Measurements from ENCODE around the gene CCDC182. TPM values are rescaled to one million over a fixed set of nuclear protein-coding genes. Genes with fewer than 3 reads are reported as not detected.
A peak's percentile ranks its signal among the peaks of the same experiment; 100 is the strongest.

CCDC182 gene
- total RNA-seq, 1 donor from 2014 or later, result 0.31 TPM

- no peak for DNase-seq
Observed at GRCh38 chr17:57756951-57757350, 11.9 kb upstream of the CCDC182 start.

DNA sequence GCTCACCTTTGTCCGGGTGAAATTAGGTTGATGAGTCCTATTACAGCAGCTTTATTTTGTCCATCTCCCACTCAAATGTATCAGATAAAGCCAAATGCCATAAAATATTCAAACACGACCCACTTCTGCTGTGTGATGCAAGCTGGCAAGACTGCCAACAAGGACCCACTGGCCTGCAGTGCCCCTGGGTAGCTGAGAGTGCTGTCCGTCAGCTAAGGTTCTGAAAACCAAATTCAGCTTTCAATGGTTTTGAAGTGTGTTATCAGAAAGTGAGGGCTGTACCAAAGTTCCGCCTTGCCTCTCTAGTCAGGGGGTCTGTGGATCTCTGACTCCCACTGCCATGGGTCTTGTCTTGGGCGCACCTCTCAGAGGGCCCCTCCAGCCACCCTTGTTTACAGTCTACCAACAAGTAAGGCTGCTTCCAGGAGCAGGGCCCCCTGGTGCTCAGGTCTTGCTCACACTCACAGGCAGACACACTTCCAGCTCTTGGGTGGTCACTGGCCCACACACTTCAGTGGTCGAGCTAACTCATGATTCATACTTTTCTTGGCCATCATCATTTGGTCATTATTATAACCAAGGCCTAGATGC lies 10.5 kb upstream of the CCDC182 start:
- no peak for DNase-seq

- no peak for DNase-seq
Observed at GRCh38 chr17:57752031-57752905, 7.2 kb upstream of the CCDC182 start.

- DNase-seq, result no peak
Observed at GRCh38 chr17:57751348-57751971, 6.4 kb upstream of the CCDC182 start.

- DNase-seq, result no peak
Observed at GRCh38 chr17:57750895-57751294, 5.8 kb upstream of the CCDC182 start.

GRCh38 chr17:57750109-57750871 lies 5.2 kb upstream of the CCDC182 start:
- no peak for DNase-seq

DNA sequence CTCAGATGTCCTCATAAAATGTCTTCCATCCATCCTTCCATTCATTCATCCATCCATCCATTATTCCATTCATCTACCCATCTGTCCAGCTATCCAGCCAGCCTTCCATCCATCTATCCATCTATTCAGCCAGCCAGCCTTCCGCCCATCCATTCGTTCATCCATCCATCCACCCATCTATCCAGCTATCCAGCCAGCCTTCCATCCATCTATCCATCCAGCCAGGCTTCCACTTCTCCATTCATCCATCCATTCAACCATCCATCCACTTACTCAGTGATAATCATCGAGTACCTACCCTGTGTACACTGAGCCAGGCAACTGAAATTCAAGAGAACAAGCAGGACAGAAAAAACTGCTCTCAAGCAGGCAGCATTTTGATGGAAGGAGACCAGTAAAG lies 4.6 kb upstream of the CCDC182 start:
- DNase-seq, result no peak

- peak; percentile 5 for DNase-seq
Observed at GRCh38 chr17:57747221-57748017, 2.3 kb upstream of the CCDC182 start.

- DNase-seq, result no peak
Observed at GRCh38 chr17:57746221-57746620, 1.1 kb upstream of the CCDC182 start.

DNA sequence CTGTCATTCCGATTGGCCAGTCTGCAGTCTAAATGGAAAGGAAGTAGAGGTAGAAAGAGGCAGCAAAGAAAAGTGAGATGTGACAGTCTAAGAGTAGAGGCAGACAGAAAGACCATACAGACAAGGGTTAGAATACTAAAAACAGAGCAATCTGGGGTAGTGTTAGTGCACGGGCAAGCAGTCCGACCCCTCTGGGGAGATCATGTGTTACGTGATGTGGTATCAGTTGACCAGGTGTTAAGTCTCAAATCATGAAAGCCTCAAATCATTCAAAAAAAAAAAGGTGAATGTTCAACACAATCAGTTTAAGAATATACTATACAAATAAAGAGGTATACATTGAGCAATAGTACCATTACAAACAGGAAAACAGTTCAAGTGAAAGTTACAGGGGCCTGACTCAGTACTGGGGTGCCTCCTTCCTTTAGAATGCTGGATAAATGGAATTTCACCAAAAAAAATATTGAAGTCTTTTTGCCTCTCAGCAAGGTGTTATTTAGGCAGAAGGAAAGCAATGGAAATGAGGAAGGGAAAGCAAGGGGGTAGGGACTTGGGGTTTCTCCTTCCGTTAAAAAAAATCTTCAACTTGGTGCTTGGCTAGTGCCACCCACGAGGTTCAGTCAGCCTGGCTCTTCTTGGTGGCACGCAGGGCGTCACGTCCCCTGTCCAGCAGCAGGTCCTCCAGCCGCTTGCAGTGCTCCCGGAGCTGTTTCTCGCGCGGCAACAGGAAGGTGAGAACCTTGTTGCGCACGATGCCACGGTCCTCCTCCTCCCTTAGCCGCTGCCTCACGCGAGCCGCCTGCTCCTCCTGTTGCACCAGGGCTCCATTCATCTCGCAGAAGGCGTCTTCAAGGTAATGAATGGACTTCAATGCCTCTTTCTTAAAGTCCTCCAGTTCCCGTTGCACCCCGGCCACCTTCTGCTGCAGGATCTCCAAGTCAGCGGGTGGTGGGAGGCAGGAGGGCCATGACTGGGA lies 616 bp downstream of the CCDC182 start:
- DNase-seq, result no peak

- no peak for DNase-seq
Observed at GRCh38 chr17:57740235-57740528, 4.9 kb downstream of the CCDC182 start.

- no peak for DNase-seq
Observed at GRCh38 chr17:57739402-57740234, 5.5 kb downstream of the CCDC182 start.

- no peak for DNase-seq
Observed at GRCh38 chr17:57737450-57737849, 7.6 kb downstream of the CCDC182 start.

GRCh38 chr17:57735707-57736106 lies 9.4 kb downstream of the CCDC182 start:
- DNase-seq, result no peak

- no peak for DNase-seq
Observed at GRCh38 chr17:57735230-57735629, 9.9 kb downstream of the CCDC182 start.

DNA sequence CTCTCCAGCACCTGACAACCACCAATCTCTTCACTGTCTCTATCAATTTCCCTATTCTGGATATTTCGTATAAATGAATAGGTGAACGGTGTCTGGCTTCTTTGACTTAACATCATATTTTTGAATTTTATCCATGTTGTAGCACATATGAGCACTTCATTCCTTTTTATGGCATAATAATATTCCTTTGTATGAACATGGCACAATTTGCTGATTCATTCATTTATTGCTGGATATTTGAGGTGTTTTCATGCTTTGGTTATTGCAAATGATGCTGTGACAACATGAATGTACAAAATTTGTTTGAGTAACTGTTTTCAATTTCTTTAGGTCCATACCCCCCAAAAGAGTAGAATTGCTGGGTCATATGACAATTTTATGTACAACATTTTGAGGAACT lies 12.0 kb downstream of the CCDC182 start:
- no peak for DNase-seq

DNA sequence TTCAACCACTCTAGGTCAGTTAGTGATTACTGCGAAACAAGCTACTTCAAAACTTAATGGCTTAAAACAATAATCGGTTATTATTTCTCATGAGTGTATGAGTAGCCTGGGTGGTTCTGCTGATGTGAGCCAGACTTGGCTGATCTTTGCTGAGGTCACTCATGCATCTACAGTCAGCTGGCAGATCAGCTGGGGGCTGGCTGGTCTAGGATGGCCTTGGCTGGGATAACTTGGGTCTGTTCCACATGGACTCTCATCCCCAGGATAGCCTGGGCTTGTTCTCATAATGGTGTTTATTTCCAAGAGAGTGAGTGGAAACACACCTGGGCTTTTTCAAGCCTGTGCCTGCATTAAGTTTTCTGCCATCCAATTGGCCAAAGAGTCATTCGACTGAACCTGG lies 13.0 kb downstream of the CCDC182 start:
- no peak for DNase-seq

DNA sequence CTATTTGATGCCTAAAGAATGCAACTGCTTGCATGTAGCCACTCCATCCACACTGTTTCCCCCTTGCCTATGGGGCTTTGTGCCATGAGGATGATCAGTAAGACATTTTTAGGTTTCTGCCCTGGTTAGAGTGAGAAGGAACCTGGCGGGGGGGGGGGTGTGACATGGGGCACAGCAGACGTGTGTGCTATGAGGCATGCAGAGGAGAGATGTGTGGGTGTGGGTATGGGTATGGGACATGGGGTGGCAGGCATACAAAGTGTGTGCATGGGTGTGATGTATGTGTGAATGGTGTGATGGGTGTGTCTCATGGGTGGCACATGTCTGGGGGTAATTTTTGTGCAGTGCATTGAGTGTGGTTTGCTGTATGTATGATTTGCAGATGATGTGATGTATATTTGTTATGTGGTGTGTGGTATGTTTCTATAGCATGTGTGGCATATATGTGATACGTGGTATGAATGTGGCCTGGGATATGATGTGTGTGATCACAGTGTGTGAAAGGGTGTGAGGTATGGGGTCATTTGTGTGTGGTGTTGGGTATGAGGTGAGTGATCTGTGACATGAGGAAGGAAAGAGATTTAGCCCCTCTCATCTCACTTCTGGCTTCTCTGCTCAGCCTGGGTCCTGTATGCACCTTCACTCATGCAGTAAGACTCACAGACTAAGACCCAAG lies 14.9 kb downstream of the CCDC182 start:
- no peak for DNase-seq

GRCh38 chr17:57727630-57728175 lies 17.4 kb downstream of the CCDC182 start:
- DNase-seq, result no peak

Measured in occipital lobe (tissue), 2 donors.